ENCODE data around the gene ABCA2. TPM values are rescaled to one million over a fixed set of nuclear protein-coding genes. Genes with fewer than 3 reads are reported as not detected.

The ABCA2 gene
- total and polyA plus RNA-seq, 2 experiments from 2014 or later: 7.0 to 16.0 TPM

GRCh38 chr9:137030006-137030405 lies 2.0 kb upstream of the ABCA2 start (continued):
- TF ChIP-seq ZNF462 (CRISPR knock-in tag; IDR thresholded peaks at IDR 0.05): no peak

GRCh38 chr9:137029058-137029936 lies 1.3 kb upstream of the ABCA2 start:
- Histone ChIP-seq H3K27ac (ENCODE audit: low read depth) (no peak overlapping the region), H3K4me2 (peak overlapping the region; percentile 84), H3K9me2 (ENCODE audit: insufficient read depth) (no peaks in the 10 kb centered on the region), H3F3A (replicated peaks; ENCODE audit: low read depth) (0 out of 2 replicates have a peak, but pooled peaks cover 3% of the 10 kb centered on the region), H3K4me3 (peak overlapping the region; percentile 75), H3K4me1 (ENCODE audit: insufficient read depth) (0 out of 2 replicates have a peak, but pooled peaks cover 3% of the 10 kb centered on the region), H4K20me1 (replicated peaks; ENCODE audit: insufficient read depth) (no peaks in the 10 kb centered on the region), H3K79me2 (replicated peaks; ENCODE audit: insufficient read depth) (no peaks in the 10 kb centered on the region), H3K27me3 (ENCODE audit: insufficient read depth) (peaks cover 21% of the 10 kb centered on the region), H2AFZ (peak overlapping the region; percentile 90; the same call in 1 of the 2 replicates), H3K36me3 (ENCODE audit: insufficient read depth) (no peaks in the 10 kb centered on the region)
- TF ChIP-seq CTCF (conservative IDR thresholded peaks at IDR 0.05; ENCODE audit: low read depth in 2 of 2) (peak; percentile 83 to 95), EZH2 (IDR thresholded peaks at IDR 0.05; ENCODE audit: low read depth, unreplicated experiment) (peak; percentile 20), STAT1 (IDR thresholded peaks at IDR 0.05; ENCODE audit: unreplicated experiment) (no peak), REST (IDR thresholded peaks at IDR 0.05; ENCODE audit: unreplicated experiment) (peak; percentile 7)
- ATAC-seq: peak; percentile 85
- H3K27me3 Mint-ChIP-seq (ENCODE audit: insufficient read depth, low read depth, poor library complexity): peaks cover 28% of the 10 kb centered on the region
- H3K9me3 Mint-ChIP-seq: no peaks in the 10 kb centered on the region
- peak; percentile 82 for DNase-seq (ENCODE audit: low spot score)
- H3K4me1 Mint-ChIP-seq: no peaks in the 10 kb centered on the region; the same call in 2 of the 3 replicates
- H3K27ac Mint-ChIP-seq: no peak overlapping the region
- peak overlapping the region; percentile 61 for H3K4me3 Mint-ChIP-seq
- H3K36me3 Mint-ChIP-seq (ENCODE audit: low read depth): no peaks in the 10 kb centered on the region
